ENCODE measurements around the gene YWHAQ.
"Not testable (repeated sequence)": the region's sequence is repeated elsewhere in the genome, so short reads cannot be mapped to it uniquely, and the experiment has no call there.

YWHAQ gene

GRCh38 chr2:9594366-9595054 lies 36.3 kb downstream of the YWHAQ start:
- no peaks in the 10 kb centered on the region for H3K27me3 ChIP-seq (ENCODE audit: control insufficient read depth, insufficient read depth, low read length)
- H3K4me3 ChIP-seq (ENCODE audit: low read length) = no peak overlapping the region
- H3K9ac ChIP-seq (ENCODE audit: low read length) = no peak overlapping the region
- H3K4me1 ChIP-seq (ENCODE audit: control insufficient read depth, insufficient read depth, low read length) = peaks cover 7% of the 10 kb centered on the region
- H3K27ac ChIP-seq (ENCODE audit: low read depth, low read length) = peak overlapping the region; percentile 28
- no peaks in the 10 kb centered on the region for H3K36me3 ChIP-seq (ENCODE audit: control insufficient read depth, insufficient read depth, low read length)

GRCh38 chr2:9593925-9594324 lies 36.9 kb downstream of the YWHAQ start:
- no peak overlapping the region for H3K9ac ChIP-seq (ENCODE audit: low read length)
- H3K4me1 ChIP-seq (ENCODE audit: control insufficient read depth, insufficient read depth, low read length) = peaks cover 7% of the 10 kb centered on the region
- H3K27ac ChIP-seq (ENCODE audit: low read depth, low read length) = no peak overlapping the region
- H3K27me3 ChIP-seq (ENCODE audit: control insufficient read depth, insufficient read depth, low read length) = no peaks in the 10 kb centered on the region
- H3K36me3 ChIP-seq (ENCODE audit: control insufficient read depth, insufficient read depth, low read length) = no peaks in the 10 kb centered on the region
- H3K4me3 ChIP-seq (ENCODE audit: low read length) = no peak overlapping the region

GRCh38 chr2:9592699-9593098 lies 38.1 kb downstream of the YWHAQ start:
- Histone ChIP-seq H3K27me3 (ENCODE audit: control insufficient read depth, insufficient read depth, low read length) (no peaks in the 10 kb centered on the region), H3K27ac (ENCODE audit: low read depth, low read length) (no peak overlapping the region), H3K36me3 (ENCODE audit: control insufficient read depth, insufficient read depth, low read length) (no peaks in the 10 kb centered on the region), H3K9ac (ENCODE audit: low read length) (no peak overlapping the region), H3K4me3 (ENCODE audit: low read length) (no peak overlapping the region), H3K4me1 (ENCODE audit: control insufficient read depth, insufficient read depth, low read length) (peaks cover 7% of the 10 kb centered on the region)

GRCh38 chr2:9590641-9591040 lies 40.2 kb downstream of the YWHAQ start:
- Histone ChIP-seq H3K4me1 (ENCODE audit: control insufficient read depth, insufficient read depth, low read length) (peaks cover 7% of the 10 kb centered on the region), H3K36me3 (ENCODE audit: control insufficient read depth, insufficient read depth, low read length) (peaks cover 3% of the 10 kb centered on the region), H3K9ac (ENCODE audit: low read length) (no peak overlapping the region), H3K27me3 (ENCODE audit: control insufficient read depth, insufficient read depth, low read length) (no peaks in the 10 kb centered on the region), H3K27ac (ENCODE audit: low read depth, low read length) (no peak overlapping the region), H3K4me3 (ENCODE audit: low read length) (no peak overlapping the region)

- peaks cover 6% of the 10 kb centered on the region for H3K36me3 ChIP-seq (ENCODE audit: control insufficient read depth, insufficient read depth, low read length)
Measured at GRCh38 chr2:9586465-9586864, 44.3 kb downstream of the YWHAQ start.

GRCh38 chr2:9585486-9585885 lies 45.3 kb downstream of the YWHAQ start:
- peaks cover 8% of the 10 kb centered on the region for H3K36me3 ChIP-seq (ENCODE audit: control insufficient read depth, insufficient read depth, low read length)
- no peak overlapping the region for H3K4me3 ChIP-seq (ENCODE audit: low read length)
- no peak overlapping the region for H3K27ac ChIP-seq (ENCODE audit: low read depth, low read length)
- no peak overlapping the region for H3K9ac ChIP-seq (ENCODE audit: low read length)
- H3K27me3 ChIP-seq (ENCODE audit: control insufficient read depth, insufficient read depth, low read length) = no peaks in the 10 kb centered on the region
- no peaks in the 10 kb centered on the region for H3K4me1 ChIP-seq (ENCODE audit: control insufficient read depth, insufficient read depth, low read length)

More at GRCh38 chr2:9586465-9586864, 44.3 kb downstream of the YWHAQ start:
- H3K4me1 ChIP-seq (ENCODE audit: control insufficient read depth, insufficient read depth, low read length) = no peaks in the 10 kb centered on the region
- no peak overlapping the region for H3K4me3 ChIP-seq (ENCODE audit: low read length)
- H3K27me3 ChIP-seq (ENCODE audit: control insufficient read depth, insufficient read depth, low read length) = no peaks in the 10 kb centered on the region
- no peak overlapping the region for H3K9ac ChIP-seq (ENCODE audit: low read length)
- no peak overlapping the region for H3K27ac ChIP-seq (ENCODE audit: low read depth, low read length)

- not testable (repeated sequence) for H3K27me3 ChIP-seq (ENCODE audit: control insufficient read depth, insufficient read depth, low read length); H3K4me3 ChIP-seq (ENCODE audit: low read length); H3K27ac ChIP-seq (ENCODE audit: low read depth, low read length); H3K4me1 ChIP-seq (ENCODE audit: control insufficient read depth, insufficient read depth, low read length); H3K9ac ChIP-seq (ENCODE audit: low read length); H3K36me3 ChIP-seq (ENCODE audit: control insufficient read depth, insufficient read depth, low read length)
Measured at GRCh38 chr2:9584902-9585301, 45.9 kb downstream of the YWHAQ start.

- Histone ChIP-seq H3K27ac (ENCODE audit: low read depth, low read length) (no peak overlapping the region), H3K9ac (ENCODE audit: low read length) (no peak overlapping the region), H3K27me3 (ENCODE audit: control insufficient read depth, insufficient read depth, low read length) (no peaks in the 10 kb centered on the region), H3K4me1 (ENCODE audit: control insufficient read depth, insufficient read depth, low read length) (no peaks in the 10 kb centered on the region), H3K36me3 (ENCODE audit: control insufficient read depth, insufficient read depth, low read length) (peaks cover 9% of the 10 kb centered on the region), H3K4me3 (ENCODE audit: low read length) (no peak overlapping the region)
Measured at GRCh38 chr2:9582624-9583023, 48.2 kb downstream of the YWHAQ start.

GRCh38 chr2:9578467-9579235 lies 52.1 kb downstream of the YWHAQ start:
- H3K4me3 ChIP-seq (ENCODE audit: low read length) = no peak overlapping the region
- H3K27me3 ChIP-seq (ENCODE audit: control insufficient read depth, insufficient read depth, low read length) = no peaks in the 10 kb centered on the region
- peaks cover 5% of the 10 kb centered on the region for H3K36me3 ChIP-seq (ENCODE audit: control insufficient read depth, insufficient read depth, low read length)
- H3K9ac ChIP-seq (ENCODE audit: low read length) = no peak overlapping the region
- H3K4me1 ChIP-seq (ENCODE audit: control insufficient read depth, insufficient read depth, low read length) = no peaks in the 10 kb centered on the region
- no peak overlapping the region for H3K27ac ChIP-seq (ENCODE audit: low read depth, low read length)

GRCh38 chr2:9574331-9574730 lies 56.5 kb downstream of the YWHAQ start:
- no peak overlapping the region for H3K4me3 ChIP-seq (ENCODE audit: low read length)
- H3K27ac ChIP-seq (ENCODE audit: low read depth, low read length) = no peak overlapping the region
- H3K27me3 ChIP-seq (ENCODE audit: control insufficient read depth, insufficient read depth, low read length) = no peaks in the 10 kb centered on the region
- H3K9ac ChIP-seq (ENCODE audit: low read length) = no peak overlapping the region
- H3K4me1 ChIP-seq (ENCODE audit: control insufficient read depth, insufficient read depth, low read length) = no peaks in the 10 kb centered on the region
- H3K36me3 ChIP-seq (ENCODE audit: control insufficient read depth, insufficient read depth, low read length) = no peaks in the 10 kb centered on the region

- no peaks in the 10 kb centered on the region for H3K27me3 ChIP-seq (ENCODE audit: control insufficient read depth, insufficient read depth, low read length)
- no peak overlapping the region for H3K4me3 ChIP-seq (ENCODE audit: low read length)
- H3K36me3 ChIP-seq (ENCODE audit: control insufficient read depth, insufficient read depth, low read length) = no peaks in the 10 kb centered on the region
- H3K4me1 ChIP-seq (ENCODE audit: control insufficient read depth, insufficient read depth, low read length) = no peaks in the 10 kb centered on the region
- no peak overlapping the region for H3K27ac ChIP-seq (ENCODE audit: low read depth, low read length)
- H3K9ac ChIP-seq (ENCODE audit: low read length) = no peak overlapping the region
Measured at GRCh38 chr2:9573840-9574239, 57.0 kb downstream of the YWHAQ start.

- no peak overlapping the region for H3K27ac ChIP-seq (ENCODE audit: low read depth, low read length)
- H3K36me3 ChIP-seq (ENCODE audit: control insufficient read depth, insufficient read depth, low read length) = no peaks in the 10 kb centered on the region
Measured at GRCh38 chr2:9573013-9573720, 57.6 kb downstream of the YWHAQ start.

More at GRCh38 chr2:9573013-9573720, 57.6 kb downstream of the YWHAQ start:
- H3K4me3 ChIP-seq (ENCODE audit: low read length) = no peak overlapping the region
- H3K9ac ChIP-seq (ENCODE audit: low read length) = no peak overlapping the region
- H3K4me1 ChIP-seq (ENCODE audit: control insufficient read depth, insufficient read depth, low read length) = no peaks in the 10 kb centered on the region
- H3K27me3 ChIP-seq (ENCODE audit: control insufficient read depth, insufficient read depth, low read length) = no peaks in the 10 kb centered on the region
